Astrocyte of the hippocampus (primary cell): ENCODE results near the gene NRN1.
"Not testable (repeated sequence)": the region's sequence is repeated elsewhere in the genome, so short reads cannot be mapped to it uniquely, and the experiment has no call there.

Experiments used
- DNase-seq: peaks from one replicate; pipeline ENCODE4 v3.0.0; 2011; ENCODE audit warnings: low read depth, low spot score

The NRN1 gene

GRCh38 chr6:5984150-5985089 lies 22.3 kb downstream of the NRN1 start:
- no peak for DNase-seq

GRCh38 chr6:5981126-5982026 lies 25.3 kb downstream of the NRN1 start:
- DNase-seq, result peak; percentile 61

GRCh38 chr6:5979650-5980420 lies 26.9 kb downstream of the NRN1 start:
- DNase-seq, result no peak

GRCh38 chr6:5976811-5977210 lies 29.9 kb downstream of the NRN1 start:
- DNase-seq, result no peak

- peak; percentile 87 for DNase-seq
Observed at GRCh38 chr6:5968817-5969734, 37.6 kb downstream of the NRN1 start.

GRCh38 chr6:5968036-5968435 lies 38.7 kb downstream of the NRN1 start:
- DNase-seq, result not testable (repeated sequence)

GRCh38 chr6:5967594-5967993 lies 39.1 kb downstream of the NRN1 start:
- no peak for DNase-seq

GRCh38 chr6:5962794-5963193 lies 43.9 kb downstream of the NRN1 start:
- no peak for DNase-seq

- no peak for DNase-seq
Observed at GRCh38 chr6:5961836-5962235, 44.9 kb downstream of the NRN1 start.

GRCh38 chr6:5960456-5960855 lies 46.3 kb downstream of the NRN1 start:
- no peak for DNase-seq

GRCh38 chr6:5958921-5959320 lies 47.8 kb downstream of the NRN1 start:
- DNase-seq, result no peak

- DNase-seq, result no peak
Observed at GRCh38 chr6:5956939-5957338, 49.8 kb downstream of the NRN1 start.

- peak; percentile 60 for DNase-seq
Observed at GRCh38 chr6:5950361-5950785, 56.4 kb downstream of the NRN1 start.
